ENCODE results near the gene LDLRAP1. TPM values are rescaled to one million over a fixed set of nuclear protein-coding genes. Genes with fewer than 3 reads are reported as not detected.

Gene LDLRAP1
- total and polyA plus RNA-seq, 2 donors (not counting 1 experiment from before 2014, with no cell fraction given), result 22.7 to 24.3 TPM

- no peak overlapping the region for H3K4me3 ChIP-seq (ENCODE audit: control extremely low read depth in 1 of 5, extremely low read depth in 1 of 5, insufficient read depth in 1 of 5, low read depth in 2 of 5, low read length in 4 of 5)
- Mint-ChIP-seq H3K4me1 (no peaks in the 10 kb centered on the region), H3K4me3 (no peak overlapping the region), H3K27me3 (peaks cover 10% of the 10 kb centered on the region), H3K9me3 (ENCODE audit: insufficient read depth) (no peaks in the 10 kb centered on the region), H3K27ac (no peak overlapping the region)
- H3K79me2 ChIP-seq (ENCODE audit: control insufficient read depth, insufficient read depth, low read length), result no peaks in the 10 kb centered on the region
- ATAC-seq (ENCODE audit: low read depth), result no peak
- no peaks in the 10 kb centered on the region for H3K36me3 ChIP-seq (replicated peaks in 1 of 2; ENCODE audit: control extremely low read depth in 1 of 2, control insufficient read depth in 1 of 2, extremely low read depth in 1 of 2, insufficient read depth in 2 of 2, low read length in 1 of 2)
- no peaks in the 10 kb centered on the region for H4K20me1 ChIP-seq (ENCODE audit: control insufficient read depth, insufficient read depth, low read length, poor library complexity, severe bottlenecking)
- peaks cover 0 to 5% (median 0%) of the 10 kb centered on the region in 4 experiments for H3K27me3 ChIP-seq (replicated peaks in 1 of 4; ENCODE audit: control extremely low read depth in 1 of 4, control insufficient read depth in 3 of 4, insufficient read depth in 4 of 4, low read length in 3 of 4)
- TF ChIP-seq EZH2 (IDR thresholded peaks at IDR 0.05; ENCODE audit: borderline replicate concordance, insufficient read depth, low read depth, low read length, poor library complexity, severe bottlenecking) (no peak), CTCF (IDR thresholded peaks at IDR 0.05) (no peak)
- no peaks in the 10 kb centered on the region for H3K4me1 ChIP-seq (ENCODE audit: control insufficient read depth in 2 of 2, insufficient read depth in 2 of 2, low read length in 2 of 2)
- no peak overlapping the region for H2AFZ ChIP-seq (ENCODE audit: insufficient read depth, low read depth, low read length, poor library complexity, severe bottlenecking)
- CTCF ChIA-PET, result interaction anchor here (0.6 to 6.7 kb wide), 8 partner anchors 16 to 385 kb away, joined by 3 to 49 read pairs (median 4); no protein-coding TSS in a partner anchor
- WGBS (ENCODE audit: insufficient coverage), result 74% methylated on average over 5 of the region's 5 CpGs
- no peaks in the 10 kb centered on the region for H3K9me3 ChIP-seq (ENCODE audit: control extremely low read depth in 1 of 3, control insufficient read depth in 2 of 3, insufficient read depth in 1 of 3, low read length in 2 of 3)
- intact Hi-C loops (cut with micrococcal nuclease), result no loop called here
- POLR2A ChIA-PET, result no interaction called here
- H3K4me2 ChIP-seq (replicated peaks; ENCODE audit: low read depth, low read length, poor library complexity, severe bottlenecking), result no peak overlapping the region
- DNase-seq, result no peak
- no peak overlapping the region for H3K9ac ChIP-seq (ENCODE audit: low read length)
- H3K27ac ChIP-seq (ENCODE audit: low read length in 2 of 2), result no peak overlapping the region
These were observed 21.3 kb upstream of the LDLRAP1 start for GRCh38 chr1:25522031-25522655.

GRCh38 chr1:25523542-25523941 lies 19.9 kb upstream of the LDLRAP1 start:
- no peak for ATAC-seq (ENCODE audit: low read depth)
- H3K4me3 Mint-ChIP-seq, result no peak overlapping the region

More at GRCh38 chr1:25523542-25523941, 19.9 kb upstream of the LDLRAP1 start:
- Histone ChIP-seq H4K20me1 (ENCODE audit: control insufficient read depth, insufficient read depth, low read length, poor library complexity, severe bottlenecking) (no peaks in the 10 kb centered on the region), H3K79me2 (ENCODE audit: control insufficient read depth, insufficient read depth, low read length) (no peaks in the 10 kb centered on the region), H3K36me3 (replicated peaks in 1 of 2; ENCODE audit: control extremely low read depth in 1 of 2, control insufficient read depth in 1 of 2, extremely low read depth in 1 of 2, insufficient read depth in 2 of 2, low read length in 1 of 2) (no peaks in the 10 kb centered on the region), H3K4me1 (ENCODE audit: control insufficient read depth in 2 of 2, insufficient read depth in 2 of 2, low read length in 2 of 2) (no peaks in the 10 kb centered on the region), H3K9me3 (ENCODE audit: control extremely low read depth in 1 of 3, control insufficient read depth in 2 of 3, insufficient read depth in 1 of 3, low read length in 2 of 3) (no peaks in the 10 kb centered on the region), H3K9ac (ENCODE audit: low read length) (no peak overlapping the region), H3K4me2 (replicated peaks; ENCODE audit: low read depth, low read length, poor library complexity, severe bottlenecking) (no peak overlapping the region), H3K27ac (ENCODE audit: low read length in 2 of 2) (no peak overlapping the region), H2AFZ (ENCODE audit: insufficient read depth, low read depth, low read length, poor library complexity, severe bottlenecking) (no peak overlapping the region), H3K27me3 (replicated peaks in 1 of 4; ENCODE audit: control extremely low read depth in 1 of 4, control insufficient read depth in 3 of 4, insufficient read depth in 4 of 4, low read length in 3 of 4) (peaks cover 0 to 5% (median 0%) of the 10 kb centered on the region in 4 experiments), H3K4me3 (ENCODE audit: control extremely low read depth in 1 of 5, extremely low read depth in 1 of 5, insufficient read depth in 1 of 5, low read depth in 2 of 5, low read length in 4 of 5) (no peak overlapping the region)
- 96% methylated on average over 7 of the region's 10 CpGs for WGBS (ENCODE audit: insufficient coverage)
- ChIA-PET CTCF (interaction anchor here (6.7 kb wide), 1 partner anchor 286 kb away, joined by 49 read pairs; no protein-coding TSS in a partner anchor), POLR2A (interaction anchor here (0.5 kb wide), 1 partner anchor 93 kb away, joined by 3 read pairs; the partner anchor contains the start of gene MACO1)
- Mint-ChIP-seq H3K27me3 (peaks cover 10% of the 10 kb centered on the region), H3K9me3 (ENCODE audit: insufficient read depth) (no peaks in the 10 kb centered on the region), H3K4me1 (no peaks in the 10 kb centered on the region), H3K27ac (no peak overlapping the region)
- intact Hi-C loops (cut with micrococcal nuclease), result no loop called here
- DNase-seq, result no peak
- TF ChIP-seq EZH2 (IDR thresholded peaks at IDR 0.05; ENCODE audit: borderline replicate concordance, insufficient read depth, low read depth, low read length, poor library complexity, severe bottlenecking), result no peak

Measured in B cell (primary cell).